ENCODE data around the gene ABHD17B. TPM values are rescaled to one million over a fixed set of nuclear protein-coding genes. Genes with fewer than 3 reads are reported as not detected.

ABHD17B gene
- total and polyA plus RNA-seq, 12 donors = 2.4 to 45.2 (median 15.3) TPM

DNA sequence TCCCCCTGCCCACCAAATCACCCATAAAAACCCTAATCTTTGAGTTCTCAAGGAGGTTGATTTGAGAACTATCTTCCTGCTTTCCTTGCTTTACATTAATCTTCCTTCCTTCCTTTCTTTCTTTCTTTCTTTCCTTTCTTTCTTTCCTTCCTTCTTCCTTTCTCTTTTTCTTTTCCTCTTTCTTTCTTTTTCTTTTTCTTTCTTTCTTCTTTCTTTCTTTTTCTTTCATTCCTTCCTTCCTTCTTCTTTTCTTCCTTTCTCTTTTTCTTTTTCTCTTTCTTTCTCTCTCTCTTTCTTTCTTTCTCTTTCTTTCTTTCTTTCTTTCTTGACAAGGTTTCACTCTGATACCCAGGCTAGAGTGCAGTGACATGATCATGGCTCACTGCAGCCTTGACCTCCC, 75.4 kb downstream of the ABHD17B start:
- no peaks in the 10 kb centered on the region for H3K36me3 ChIP-seq (replicated peaks in 1 of 2)
- no peak overlapping the region for H3K4me3 ChIP-seq
- no peak for DNase-seq
- H3K9me3 ChIP-seq (replicated peaks in 1 of 3) = peaks cover 0 to 9% (median 0%) of the 10 kb centered on the region in 3 donors
- H3K27me3 ChIP-seq = no peaks in the 10 kb centered on the region
- no peak overlapping the region for H3K27ac ChIP-seq
- no peak for TF ChIP-seq POLR2A (IDR thresholded peaks at IDR 0.05)
- TF ChIP-seq, protein P1, sequence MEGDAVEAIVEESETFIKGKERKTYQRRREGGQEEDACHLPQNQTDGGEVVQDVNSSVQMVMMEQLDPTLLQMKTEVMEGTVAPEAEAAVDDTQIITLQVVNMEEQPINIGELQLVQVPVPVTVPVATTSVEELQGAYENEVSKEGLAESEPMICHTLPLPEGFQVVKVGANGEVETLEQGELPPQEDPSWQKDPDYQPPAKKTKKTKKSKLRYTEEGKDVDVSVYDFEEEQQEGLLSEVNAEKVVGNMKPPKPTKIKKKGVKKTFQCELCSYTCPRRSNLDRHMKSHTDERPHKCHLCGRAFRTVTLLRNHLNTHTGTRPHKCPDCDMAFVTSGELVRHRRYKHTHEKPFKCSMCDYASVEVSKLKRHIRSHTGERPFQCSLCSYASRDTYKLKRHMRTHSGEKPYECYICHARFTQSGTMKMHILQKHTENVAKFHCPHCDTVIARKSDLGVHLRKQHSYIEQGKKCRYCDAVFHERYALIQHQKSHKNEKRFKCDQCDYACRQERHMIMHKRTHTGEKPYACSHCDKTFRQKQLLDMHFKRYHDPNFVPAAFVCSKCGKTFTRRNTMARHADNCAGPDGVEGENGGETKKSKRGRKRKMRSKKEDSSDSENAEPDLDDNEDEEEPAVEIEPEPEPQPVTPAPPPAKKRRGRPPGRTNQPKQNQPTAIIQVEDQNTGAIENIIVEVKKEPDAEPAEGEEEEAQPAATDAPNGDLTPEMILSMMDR (IDR thresholded peaks at IDR 0.05) = no peak
- H3K4me1 ChIP-seq (replicated peaks in 1 of 2) = no peaks in the 10 kb centered on the region
- intact Hi-C loops (cut with DNase I) = no loop called here

DNA sequence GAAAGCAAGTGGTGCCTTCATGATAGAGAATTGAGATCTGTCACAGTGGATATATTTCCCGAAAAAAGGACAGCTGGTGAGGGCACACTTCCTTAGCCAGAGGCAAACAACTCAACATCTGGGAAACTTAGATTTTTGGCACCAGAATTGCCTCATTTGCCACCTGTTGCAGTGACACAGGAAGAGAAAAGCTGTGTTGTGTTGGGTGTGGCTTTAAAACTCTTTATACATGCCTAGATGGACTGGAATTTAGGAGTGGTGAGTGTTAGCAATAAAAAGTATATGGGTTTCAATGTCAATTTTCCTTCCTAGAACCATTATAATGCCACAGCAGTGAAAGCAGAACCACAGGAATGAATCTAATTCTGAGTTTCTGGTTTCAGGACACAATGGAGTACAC, 80.1 kb downstream of the ABHD17B start:
- no peak for TF ChIP-seq POLR2A (IDR thresholded peaks at IDR 0.05)
- TF ChIP-seq, protein P1 (IDR thresholded peaks at IDR 0.05) = no peak
- intact Hi-C loops (cut with DNase I) = no loop called here
- Histone ChIP-seq H3K27me3 (no peaks in the 10 kb centered on the region), H3K4me3 (no peak overlapping the region), H3K4me1 (replicated peaks in 1 of 2) (no peaks in the 10 kb centered on the region), H3K27ac (no peak overlapping the region), H3K36me3 (replicated peaks in 1 of 2) (no peaks in the 10 kb centered on the region), H3K9me3 (replicated peaks in 1 of 3) (peaks cover 0 to 9% (median 0%) of the 10 kb centered on the region in 3 donors)
- DNase-seq = no peak
- WGBS, 4 donors = 46 to 94% (median 75%) methylated on average over 1 of the region's 1 CpG

DNA sequence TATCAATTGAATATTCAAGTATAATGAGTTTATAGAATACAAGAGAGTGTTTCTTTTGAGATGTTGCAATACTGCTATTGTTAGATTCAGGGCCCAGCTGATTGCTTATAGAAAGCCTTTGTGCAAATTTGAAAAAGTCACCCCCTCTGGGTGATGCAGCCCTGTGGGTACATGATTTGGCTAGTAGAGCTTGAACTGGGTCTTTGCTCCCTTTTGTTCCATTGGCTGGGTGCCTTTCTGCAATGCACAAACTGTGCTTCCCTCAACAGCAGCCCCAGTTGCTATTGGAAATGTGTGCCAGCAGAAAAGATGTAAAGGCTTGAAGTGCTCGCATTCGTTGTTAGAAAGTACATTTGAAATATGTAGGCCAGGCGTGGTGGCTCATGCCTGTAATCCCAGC, 80.8 kb downstream of the ABHD17B start:
- no peak for DNase-seq
- 60 to 100% (median 79%) methylated on average over 2 to 3 of the region's 3 CpGs for WGBS, 4 donors
- H3K4me1 ChIP-seq (replicated peaks in 1 of 2) = no peaks in the 10 kb centered on the region
- intact Hi-C loops (cut with DNase I) = no loop called here
- H3K36me3 ChIP-seq (replicated peaks in 1 of 2) = no peaks in the 10 kb centered on the region
- H3K9me3 ChIP-seq (replicated peaks in 1 of 3) = peaks cover 0 to 9% (median 0%) of the 10 kb centered on the region in 3 donors
- H3K27ac ChIP-seq = no peak overlapping the region
- H3K27me3 ChIP-seq = no peaks in the 10 kb centered on the region
- TF ChIP-seq, protein P1 (IDR thresholded peaks at IDR 0.05) = no peak
- TF ChIP-seq POLR2A (IDR thresholded peaks at IDR 0.05) = no peak
- H3K4me3 ChIP-seq = no peak overlapping the region

DNA sequence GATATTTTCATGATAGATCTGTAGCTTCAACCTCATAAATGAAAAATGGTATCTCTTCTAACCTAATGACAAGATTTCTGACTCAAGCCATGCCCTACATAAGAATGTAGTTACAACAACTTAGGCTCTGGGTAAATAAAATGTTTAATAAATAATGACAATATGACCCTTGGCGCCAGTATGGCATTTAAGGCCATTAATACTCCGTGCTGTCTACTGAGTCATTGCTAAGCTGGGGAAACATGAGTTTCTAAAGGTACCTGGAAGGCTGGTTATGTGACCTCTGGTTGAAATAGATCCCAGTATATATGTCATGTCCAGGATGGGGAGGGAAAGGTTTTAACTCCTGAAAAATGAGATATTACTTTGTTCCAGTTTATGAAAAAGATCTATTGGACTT, 84.7 kb downstream of the ABHD17B start:
- H3K36me3 ChIP-seq (replicated peaks in 1 of 2) = no peaks in the 10 kb centered on the region
- H3K27me3 ChIP-seq = no peaks in the 10 kb centered on the region
- DNase-seq = no peak
- WGBS, 4 donors = 32 to 38% (median 36%) methylated on average over 2 of the region's 2 CpGs
- intact Hi-C loops (cut with DNase I) = no loop called here
- no peak overlapping the region for H3K4me3 ChIP-seq
- TF ChIP-seq, protein P1 (IDR thresholded peaks at IDR 0.05) = no peak
- no peak for TF ChIP-seq POLR2A (IDR thresholded peaks at IDR 0.05)
- H3K27ac ChIP-seq = no peak overlapping the region
- H3K9me3 ChIP-seq (replicated peaks in 1 of 3) = no peaks in the 10 kb centered on the region
- no peaks in the 10 kb centered on the region for H3K4me1 ChIP-seq (replicated peaks in 1 of 2)

All from adrenal gland (tissue), 12 donors.